ENCODE results near the gene SMYD3.

The SMYD3 gene

DNA sequence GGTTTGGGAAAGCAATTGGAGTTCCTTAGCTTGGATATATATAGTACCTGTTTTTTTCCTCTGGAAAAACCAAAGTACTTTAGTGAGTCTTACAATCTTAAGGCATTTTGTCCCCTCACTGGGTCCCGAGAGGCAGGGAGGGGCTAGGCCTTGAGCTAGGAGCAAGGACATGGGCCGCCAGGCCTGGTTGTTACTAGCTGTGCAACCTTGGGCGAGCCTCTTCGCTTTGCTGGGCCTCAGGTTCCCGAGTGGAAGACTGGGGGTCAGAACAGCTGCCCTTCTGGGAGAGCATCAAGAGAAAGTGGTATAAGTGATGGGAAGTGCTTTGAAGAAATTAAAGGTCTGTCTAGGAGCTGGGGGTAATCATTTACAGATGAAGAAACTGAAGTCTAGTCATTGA, 799.1 kb downstream of the SMYD3 start:
- DNase-seq (no peak), ATAC-seq (ENCODE audit: insufficient read depth, low read depth) (no peak)
- Histone ChIP-seq H3K9me3 (ENCODE audit: insufficient read depth, low read length, severe bottlenecking) (no peaks in the 10 kb centered on the region), H3K27me3 (ENCODE audit: insufficient read depth, low read length, poor library complexity) (no peaks in the 10 kb centered on the region), H3K4me2 (ENCODE audit: insufficient read depth, low read length) (no peak overlapping the region), H4K20me1 (ENCODE audit: insufficient read depth, low read length) (no peaks in the 10 kb centered on the region), H3K9ac (ENCODE audit: low read depth, low read length) (no peak overlapping the region), H2AFZ (ENCODE audit: low read depth, low read length) (no peak overlapping the region), H3K36me3 (ENCODE audit: insufficient read depth, low read length) (no peaks in the 10 kb centered on the region), H3K4me1 (ENCODE audit: insufficient read depth, low read length) (no peaks in the 10 kb centered on the region), H3K79me2 (ENCODE audit: insufficient read depth, low read length) (no peaks in the 10 kb centered on the region), H3K27ac (ENCODE audit: low read length) (no peak overlapping the region), H3K4me3 (ENCODE audit: low read depth in 1 of 2, low read length in 2 of 2) (no peak overlapping the region)
- TF ChIP-seq, protein P1, sequence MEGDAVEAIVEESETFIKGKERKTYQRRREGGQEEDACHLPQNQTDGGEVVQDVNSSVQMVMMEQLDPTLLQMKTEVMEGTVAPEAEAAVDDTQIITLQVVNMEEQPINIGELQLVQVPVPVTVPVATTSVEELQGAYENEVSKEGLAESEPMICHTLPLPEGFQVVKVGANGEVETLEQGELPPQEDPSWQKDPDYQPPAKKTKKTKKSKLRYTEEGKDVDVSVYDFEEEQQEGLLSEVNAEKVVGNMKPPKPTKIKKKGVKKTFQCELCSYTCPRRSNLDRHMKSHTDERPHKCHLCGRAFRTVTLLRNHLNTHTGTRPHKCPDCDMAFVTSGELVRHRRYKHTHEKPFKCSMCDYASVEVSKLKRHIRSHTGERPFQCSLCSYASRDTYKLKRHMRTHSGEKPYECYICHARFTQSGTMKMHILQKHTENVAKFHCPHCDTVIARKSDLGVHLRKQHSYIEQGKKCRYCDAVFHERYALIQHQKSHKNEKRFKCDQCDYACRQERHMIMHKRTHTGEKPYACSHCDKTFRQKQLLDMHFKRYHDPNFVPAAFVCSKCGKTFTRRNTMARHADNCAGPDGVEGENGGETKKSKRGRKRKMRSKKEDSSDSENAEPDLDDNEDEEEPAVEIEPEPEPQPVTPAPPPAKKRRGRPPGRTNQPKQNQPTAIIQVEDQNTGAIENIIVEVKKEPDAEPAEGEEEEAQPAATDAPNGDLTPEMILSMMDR (IDR thresholded peaks at IDR 0.05; ENCODE audit: borderline replicate concordance, extremely low read depth, low read length, poor library complexity, severe bottlenecking), result no peak
- no peak for TF ChIP-seq EZH2 (IDR thresholded peaks at IDR 0.05; ENCODE audit: borderline replicate concordance, low read depth, low read length, severe bottlenecking)

DNA sequence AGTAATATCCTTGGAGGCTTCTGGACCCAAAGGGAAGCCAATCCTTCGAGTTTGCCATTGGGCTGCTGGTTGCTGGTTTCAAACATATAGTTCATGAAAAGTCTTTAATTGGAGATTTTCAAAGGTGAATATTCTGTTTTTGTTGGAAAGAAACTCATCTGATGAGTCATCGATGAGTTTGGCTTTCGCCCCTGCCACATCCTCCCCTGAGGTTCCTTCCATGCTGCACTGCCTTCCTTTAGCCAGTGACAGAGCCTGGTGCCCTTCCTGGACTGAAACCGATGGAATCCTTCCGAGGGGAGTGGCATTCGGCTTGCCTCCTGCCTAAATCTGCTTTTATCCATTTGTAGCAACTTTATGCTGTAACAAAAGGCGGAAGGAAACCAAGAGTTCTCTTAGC, 802.3 kb downstream of the SMYD3 start:
- H4K20me1 ChIP-seq (ENCODE audit: insufficient read depth, low read length), result no peaks in the 10 kb centered on the region; the same call in 1 of the 2 replicates
- no peaks in the 10 kb centered on the region for H3K9me3 ChIP-seq (ENCODE audit: insufficient read depth, low read length, severe bottlenecking)
- ATAC-seq (ENCODE audit: insufficient read depth, low read depth) (no peak), DNase-seq (no peak)
- H2AFZ ChIP-seq (ENCODE audit: low read depth, low read length), result no peak overlapping the region
- TF ChIP-seq EZH2 (IDR thresholded peaks at IDR 0.05; ENCODE audit: borderline replicate concordance, low read depth, low read length, severe bottlenecking), result no peak
- H3K4me1 ChIP-seq (ENCODE audit: insufficient read depth, low read length), result no peaks in the 10 kb centered on the region
- no peak overlapping the region for H3K27ac ChIP-seq (ENCODE audit: low read length)
- no peaks in the 10 kb centered on the region for H3K27me3 ChIP-seq (ENCODE audit: insufficient read depth, low read length, poor library complexity)
- H3K4me2 ChIP-seq (ENCODE audit: insufficient read depth, low read length), result no peak overlapping the region
- no peak overlapping the region for H3K9ac ChIP-seq (ENCODE audit: low read depth, low read length)
- H3K36me3 ChIP-seq (ENCODE audit: insufficient read depth, low read length), result no peaks in the 10 kb centered on the region
- H3K4me3 ChIP-seq (ENCODE audit: low read depth in 1 of 2, low read length in 2 of 2), result no peak overlapping the region
- H3K79me2 ChIP-seq (ENCODE audit: insufficient read depth, low read length), result no peaks in the 10 kb centered on the region

DNA sequence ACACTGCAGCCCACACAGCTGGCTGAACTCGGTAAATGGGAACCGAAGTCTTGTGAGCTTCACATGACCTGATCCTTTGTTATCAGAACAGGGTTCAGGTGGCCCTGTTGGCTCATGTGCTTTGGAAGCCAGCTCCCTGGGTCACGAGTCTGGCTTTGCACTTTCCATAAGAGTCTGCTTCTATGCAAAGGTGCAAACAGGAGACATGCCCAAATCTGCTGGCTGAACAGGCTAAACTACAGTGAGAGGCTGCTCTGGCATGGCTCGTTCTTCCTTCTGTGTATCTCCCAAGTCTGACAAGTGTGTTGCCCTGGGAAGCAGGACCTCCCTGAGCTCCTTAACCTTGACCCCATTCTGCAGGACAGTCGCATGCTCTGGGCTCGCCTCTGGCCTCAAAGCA, 802.7 kb downstream of the SMYD3 start:
- no peak for TF ChIP-seq EZH2 (IDR thresholded peaks at IDR 0.05; ENCODE audit: borderline replicate concordance, low read depth, low read length, severe bottlenecking)
- TF ChIP-seq, protein P1 (IDR thresholded peaks at IDR 0.05; ENCODE audit: borderline replicate concordance, extremely low read depth, low read length, poor library complexity, severe bottlenecking), result no peak
- H3K79me2 ChIP-seq (ENCODE audit: insufficient read depth, low read length), result no peaks in the 10 kb centered on the region
- no peak overlapping the region for H3K27ac ChIP-seq (ENCODE audit: low read length)
- no peak for DNase-seq
- H4K20me1 ChIP-seq (ENCODE audit: insufficient read depth, low read length), result no peaks in the 10 kb centered on the region; the same call in 1 of the 2 replicates
- no peak overlapping the region for H2AFZ ChIP-seq (ENCODE audit: low read depth, low read length)
- no peaks in the 10 kb centered on the region for H3K27me3 ChIP-seq (ENCODE audit: insufficient read depth, low read length, poor library complexity)
- no peaks in the 10 kb centered on the region for H3K4me1 ChIP-seq (ENCODE audit: insufficient read depth, low read length)
- H3K4me3 ChIP-seq (ENCODE audit: low read depth in 1 of 2, low read length in 2 of 2), result no peak overlapping the region
- H3K9ac ChIP-seq (ENCODE audit: low read depth, low read length), result no peak overlapping the region
- no peak for ATAC-seq (ENCODE audit: insufficient read depth, low read depth)
- no peaks in the 10 kb centered on the region for H3K9me3 ChIP-seq (ENCODE audit: insufficient read depth, low read length, severe bottlenecking)
- no peak overlapping the region for H3K4me2 ChIP-seq (ENCODE audit: insufficient read depth, low read length)
- H3K36me3 ChIP-seq (ENCODE audit: insufficient read depth, low read length), result no peaks in the 10 kb centered on the region

DNA sequence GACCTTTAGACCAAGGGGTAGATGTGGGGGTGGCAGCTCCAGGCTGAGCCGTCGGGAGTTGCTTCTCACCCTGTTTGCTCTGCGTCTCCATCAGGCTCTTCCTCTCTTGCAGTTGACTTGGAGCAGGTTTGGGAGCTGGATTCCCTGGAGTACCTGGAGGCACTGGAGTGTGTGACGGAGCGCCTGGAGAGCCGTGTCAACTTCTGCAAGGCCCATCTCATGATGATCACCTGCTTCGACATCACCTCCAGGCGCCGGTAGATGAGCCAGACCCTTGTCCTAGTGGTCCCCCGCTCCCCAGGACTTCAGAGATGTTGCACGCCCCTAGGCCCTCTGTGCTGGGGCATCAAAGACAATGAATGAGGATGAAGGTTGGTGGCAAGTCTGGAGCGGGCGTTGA, 804.7 kb downstream of the SMYD3 start:
- ATAC-seq (ENCODE audit: insufficient read depth, low read depth), result no peak
- Histone ChIP-seq H2AFZ (ENCODE audit: low read depth, low read length) (no peak overlapping the region), H4K20me1 (ENCODE audit: insufficient read depth, low read length) (no peaks in the 10 kb centered on the region; the same call in 1 of the 2 replicates), H3K4me3 (ENCODE audit: low read depth in 1 of 2, low read length in 2 of 2) (no peak overlapping the region), H3K9me3 (ENCODE audit: insufficient read depth, low read length, severe bottlenecking) (no peaks in the 10 kb centered on the region), H3K79me2 (ENCODE audit: insufficient read depth, low read length) (no peaks in the 10 kb centered on the region), H3K27ac (ENCODE audit: low read length) (no peak overlapping the region), H3K36me3 (ENCODE audit: insufficient read depth, low read length) (no peaks in the 10 kb centered on the region), H3K27me3 (ENCODE audit: insufficient read depth, low read length, poor library complexity) (no peaks in the 10 kb centered on the region), H3K4me2 (ENCODE audit: insufficient read depth, low read length) (no peak overlapping the region), H3K4me1 (ENCODE audit: insufficient read depth, low read length) (no peaks in the 10 kb centered on the region), H3K9ac (ENCODE audit: low read depth, low read length) (no peak overlapping the region)
- TF ChIP-seq, protein P1 (IDR thresholded peaks at IDR 0.05; ENCODE audit: borderline replicate concordance, extremely low read depth, low read length, poor library complexity, severe bottlenecking), result no peak
- no peak for TF ChIP-seq EZH2 (IDR thresholded peaks at IDR 0.05; ENCODE audit: borderline replicate concordance, low read depth, low read length, severe bottlenecking)
- DNase-seq, result no peak

Data from DND-41 (cell line).